HG02763 (cell line): Measurements from ENCODE around the gene FAM216B.

Experiments used
- ATAC-seq: cut with Tn5 transposase; IDR thresholded peaks from one replicate; pipeline ENCODE4 v1.9.1; 2021; ENCODE audit warnings: mild to moderate bottlenecking, moderate library complexity; ENCODE audit not compliant: unreplicated experiment

Gene FAM216B

GRCh38 chr13:42832341-42833096 is 51.1 kb downstream of the FAM216B start:
- ATAC-seq: no peak

- no peak for ATAC-seq
Measured at GRCh38 chr13:42834946-42835345, 53.6 kb downstream of the FAM216B start.

- ATAC-seq: no peak
Measured at GRCh38 chr13:42836930-42837690, 55.7 kb downstream of the FAM216B start.
